GM12873 (cell line): ENCODE results near the gene PTGER2.
A peak's percentile ranks its signal among the peaks of the same experiment; 100 is the strongest.

Source experiments
- CTCF ChIP-seq: IDR thresholded peaks from 2 replicates; pipeline ENCODE4 v1.5.1; 2012; ENCODE audit warnings: low read depth, mild to moderate bottlenecking, moderate library complexity, low read length, control low read depth; ENCODE audit not compliant: insufficient read depth; ENCODE audit errors: missing control alignments

Gene PTGER2

DNA sequence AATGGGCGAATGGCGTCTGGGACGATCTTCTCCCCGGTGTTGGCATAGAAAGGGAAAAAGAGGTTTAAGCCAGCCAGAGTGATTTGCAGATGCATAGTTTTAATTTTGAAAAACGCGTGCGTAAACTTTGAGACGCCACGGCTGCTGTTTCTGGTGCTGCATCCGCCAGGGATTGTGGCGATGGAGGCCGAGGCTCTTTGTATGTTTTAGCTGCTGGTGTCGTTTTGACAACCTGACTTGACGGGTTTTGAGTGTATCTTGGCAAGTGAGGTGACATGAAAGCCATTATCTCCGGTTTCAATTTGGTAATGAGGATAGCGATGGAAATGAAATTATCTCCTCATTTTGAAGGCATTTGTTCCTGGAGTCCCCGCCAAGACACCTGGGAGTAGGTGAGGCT lies 45.0 kb upstream of the PTGER2 start:
- no peak for TF ChIP-seq CTCF

GRCh38 chr14:52269982-52270381 lies 44.1 kb upstream of the PTGER2 start:
- TF ChIP-seq CTCF, result no peak

- TF ChIP-seq CTCF, result no peak
Measured at GRCh38 chr14:52271538-52271937, 42.6 kb upstream of the PTGER2 start.

GRCh38 chr14:52272375-52272774 lies 41.7 kb upstream of the PTGER2 start:
- TF ChIP-seq CTCF, result peak; percentile 52

GRCh38 chr14:52275372-52275771 lies 38.7 kb upstream of the PTGER2 start:
- no peak for TF ChIP-seq CTCF

DNA sequence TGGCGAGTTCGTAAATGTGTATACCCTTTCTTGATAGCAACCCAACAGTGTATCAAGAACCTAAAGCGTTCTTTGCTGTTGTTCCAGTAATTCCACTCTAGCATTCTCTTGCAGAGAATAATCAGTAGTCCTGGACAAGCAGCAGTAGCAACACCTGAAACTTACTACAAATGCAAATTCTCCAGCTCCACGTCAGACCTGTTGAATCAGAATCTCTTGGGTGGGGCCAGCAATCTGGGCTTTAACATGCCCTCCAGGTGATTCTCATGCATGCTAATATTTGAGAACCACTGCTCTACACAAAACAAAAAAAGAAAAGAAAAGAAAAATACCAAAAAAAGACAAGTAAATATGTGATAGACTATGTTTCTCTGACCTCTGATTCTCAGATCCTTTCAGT lies 36.6 kb upstream of the PTGER2 start:
- no peak for TF ChIP-seq CTCF

GRCh38 chr14:52279408-52279807 lies 34.7 kb upstream of the PTGER2 start:
- no peak for TF ChIP-seq CTCF

DNA sequence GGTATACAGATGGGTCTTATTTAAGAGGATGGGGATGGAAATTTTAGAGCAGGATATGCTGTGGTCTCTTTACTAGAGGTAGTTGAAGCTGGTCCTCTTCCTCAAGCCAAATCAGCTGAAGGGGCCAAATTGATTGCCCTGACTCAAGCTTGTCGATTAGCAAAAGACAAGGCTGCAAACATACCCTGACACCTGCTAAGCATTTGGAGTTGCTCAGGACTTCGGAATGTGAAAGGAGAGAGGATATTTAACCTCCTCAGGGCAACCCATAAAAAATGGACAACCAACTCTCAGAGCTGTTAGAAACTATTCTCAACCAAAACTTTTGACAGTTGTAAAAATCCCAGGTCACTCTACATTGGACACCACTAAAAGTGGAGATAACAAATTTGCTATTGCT lies 31.0 kb upstream of the PTGER2 start:
- TF ChIP-seq CTCF, result no peak
